Measurements from ENCODE around the gene ARHGAP22.

DNA sequence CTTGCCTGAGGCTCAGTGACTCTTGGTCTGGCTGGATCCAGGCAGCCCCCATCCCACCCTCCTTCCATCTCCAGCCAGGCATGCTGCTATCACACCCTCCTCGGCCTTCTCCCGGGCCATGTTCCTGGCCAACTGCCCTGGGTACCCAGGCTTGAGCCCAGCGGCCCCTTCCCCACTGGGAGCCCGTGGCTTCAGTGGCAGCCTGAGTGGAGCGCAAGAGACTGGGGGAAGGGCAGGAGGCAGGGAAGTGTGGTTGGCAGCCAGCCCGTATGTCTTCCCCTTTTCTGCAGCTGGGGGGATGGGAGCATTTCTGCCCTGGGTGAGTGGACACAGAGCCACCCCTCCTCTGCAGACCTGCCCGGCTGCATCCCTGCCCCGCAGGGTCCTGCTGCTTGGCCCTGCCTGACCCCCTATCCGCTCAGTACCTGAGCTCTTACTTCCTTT, 148.5 kb downstream of the ARHGAP22 start:
- TF ChIP-seq, protein P1, sequence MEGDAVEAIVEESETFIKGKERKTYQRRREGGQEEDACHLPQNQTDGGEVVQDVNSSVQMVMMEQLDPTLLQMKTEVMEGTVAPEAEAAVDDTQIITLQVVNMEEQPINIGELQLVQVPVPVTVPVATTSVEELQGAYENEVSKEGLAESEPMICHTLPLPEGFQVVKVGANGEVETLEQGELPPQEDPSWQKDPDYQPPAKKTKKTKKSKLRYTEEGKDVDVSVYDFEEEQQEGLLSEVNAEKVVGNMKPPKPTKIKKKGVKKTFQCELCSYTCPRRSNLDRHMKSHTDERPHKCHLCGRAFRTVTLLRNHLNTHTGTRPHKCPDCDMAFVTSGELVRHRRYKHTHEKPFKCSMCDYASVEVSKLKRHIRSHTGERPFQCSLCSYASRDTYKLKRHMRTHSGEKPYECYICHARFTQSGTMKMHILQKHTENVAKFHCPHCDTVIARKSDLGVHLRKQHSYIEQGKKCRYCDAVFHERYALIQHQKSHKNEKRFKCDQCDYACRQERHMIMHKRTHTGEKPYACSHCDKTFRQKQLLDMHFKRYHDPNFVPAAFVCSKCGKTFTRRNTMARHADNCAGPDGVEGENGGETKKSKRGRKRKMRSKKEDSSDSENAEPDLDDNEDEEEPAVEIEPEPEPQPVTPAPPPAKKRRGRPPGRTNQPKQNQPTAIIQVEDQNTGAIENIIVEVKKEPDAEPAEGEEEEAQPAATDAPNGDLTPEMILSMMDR (IDR thresholded peaks at IDR 0.05) = no peak
- TF ChIP-seq POLR2A (IDR thresholded peaks at IDR 0.05) = no peak
